Measurements from ENCODE around the gene TMEM163.

Gene TMEM163

GRCh38 chr2:134738141-134738870 lies 19.5 kb upstream of the TMEM163 start:
- TF ChIP-seq FOXA1 (IDR thresholded peaks at IDR 0.05) (no peak), FOXK2 (IDR thresholded peaks at IDR 0.05) (no peak), CTBP1 (IDR thresholded peaks at IDR 0.05; ENCODE audit: borderline replicate concordance) (no peak), PKNOX1 (IDR thresholded peaks at IDR 0.05) (no peak), ARNT (IDR thresholded peaks at IDR 0.05) (no peak), ELF4 (IDR thresholded peaks at IDR 0.05) (no peak), BHLHE40 (IDR thresholded peaks at IDR 0.05; ENCODE audit: borderline replicate concordance) (no peak), SP1 (IDR thresholded peaks at IDR 0.05) (no peak), HDGF (IDR thresholded peaks at IDR 0.05; ENCODE audit: borderline replicate concordance) (no peak), L3MBTL2 (conservative IDR thresholded peaks at IDR 0.05) (no peak), NFRKB (IDR thresholded peaks at IDR 0.05) (no peak), LEF1 (IDR thresholded peaks at IDR 0.05; ENCODE audit: borderline replicate concordance) (no peak), FOXM1 (IDR thresholded peaks at IDR 0.05; ENCODE audit: borderline replicate concordance) (no peak), TARDBP (IDR thresholded peaks at IDR 0.05) (no peak), SUZ12 (IDR thresholded peaks at IDR 0.05) (no peak), ZNF384 (IDR thresholded peaks at IDR 0.05) (no peak)
- CTCF ChIA-PET: no interaction called here
- POLR2A ChIA-PET: no interaction called here
- DNase-seq (ENCODE audit: extremely low spot score): no peak

- CTCF ChIA-PET: no interaction called here
- POLR2A ChIA-PET: no interaction called here
- TF ChIP-seq ZNF384 (IDR thresholded peaks at IDR 0.05) (no peak), FOXA1 (IDR thresholded peaks at IDR 0.05) (no peak), CTBP1 (IDR thresholded peaks at IDR 0.05; ENCODE audit: borderline replicate concordance) (no peak), BHLHE40 (IDR thresholded peaks at IDR 0.05; ENCODE audit: borderline replicate concordance) (no peak), LEF1 (IDR thresholded peaks at IDR 0.05; ENCODE audit: borderline replicate concordance) (no peak), TARDBP (IDR thresholded peaks at IDR 0.05) (no peak), L3MBTL2 (conservative IDR thresholded peaks at IDR 0.05) (no peak), ELF4 (IDR thresholded peaks at IDR 0.05) (no peak), NFRKB (IDR thresholded peaks at IDR 0.05) (no peak)
- no peak for DNase-seq (ENCODE audit: extremely low spot score)
Measured at GRCh38 chr2:134737671-134738070, 18.9 kb upstream of the TMEM163 start.

DNA sequence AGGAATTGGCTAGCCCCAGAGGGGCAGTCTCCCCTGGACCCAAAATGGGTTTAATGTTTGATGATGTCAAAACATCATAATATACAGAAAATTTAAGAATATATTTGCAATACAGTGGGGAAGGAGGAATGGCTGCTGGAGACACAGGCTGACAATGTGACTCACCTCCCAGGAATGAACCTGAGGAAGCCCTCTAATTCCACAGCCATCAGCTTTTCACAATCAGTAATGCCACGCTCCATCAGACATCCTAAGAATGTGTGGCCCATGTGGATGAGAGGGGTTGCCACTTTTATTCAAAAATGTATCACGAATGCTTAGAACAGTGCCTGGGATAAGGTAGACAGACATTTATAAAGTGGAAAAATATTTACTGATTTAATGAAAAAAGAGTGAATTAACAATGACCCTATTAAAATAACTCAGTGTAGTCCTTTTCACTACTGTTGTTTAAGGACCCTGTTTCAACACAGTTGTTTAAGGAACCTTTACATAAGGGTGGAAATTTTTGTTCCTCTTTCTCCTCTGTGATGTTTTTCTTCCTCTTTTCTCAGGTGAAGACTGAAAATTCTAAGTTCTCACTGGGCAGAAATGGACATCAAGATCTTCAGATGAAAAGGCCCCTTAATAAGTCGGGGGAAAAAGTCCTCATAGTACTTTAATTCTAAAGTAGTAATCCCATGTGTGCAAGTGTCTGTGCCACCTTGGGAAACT lies 17.5 kb upstream of the TMEM163 start:
- DNase-seq (ENCODE audit: extremely low spot score): no peak
- ChIA-PET CTCF (no interaction called here), POLR2A (no interaction called here)
- no peak for TF ChIP-seq FOXA1 (IDR thresholded peaks at IDR 0.05)
- no peak for TF ChIP-seq CTBP1 (IDR thresholded peaks at IDR 0.05; ENCODE audit: borderline replicate concordance)
- TF ChIP-seq ELF4 (IDR thresholded peaks at IDR 0.05): no peak
- TF ChIP-seq HDGF (IDR thresholded peaks at IDR 0.05; ENCODE audit: borderline replicate concordance): no peak
- no peak for TF ChIP-seq SUZ12 (IDR thresholded peaks at IDR 0.05)
- no peak for TF ChIP-seq FOXM1 (IDR thresholded peaks at IDR 0.05; ENCODE audit: borderline replicate concordance)
- no peak for TF ChIP-seq BHLHE40 (IDR thresholded peaks at IDR 0.05; ENCODE audit: borderline replicate concordance)
- no peak for TF ChIP-seq FOXK2 (IDR thresholded peaks at IDR 0.05)
- no peak for TF ChIP-seq TARDBP (IDR thresholded peaks at IDR 0.05)
- TF ChIP-seq SP1 (IDR thresholded peaks at IDR 0.05): no peak
- no peak for TF ChIP-seq NFRKB (IDR thresholded peaks at IDR 0.05)
- TF ChIP-seq L3MBTL2 (conservative IDR thresholded peaks at IDR 0.05): no peak
- TF ChIP-seq ARNT (IDR thresholded peaks at IDR 0.05): no peak
- TF ChIP-seq PKNOX1 (IDR thresholded peaks at IDR 0.05): no peak
- no peak for TF ChIP-seq ZNF384 (IDR thresholded peaks at IDR 0.05)
- no peak for TF ChIP-seq LEF1 (IDR thresholded peaks at IDR 0.05; ENCODE audit: borderline replicate concordance)

GRCh38 chr2:134728163-134728562 lies 9.4 kb upstream of the TMEM163 start:
- POLR2A ChIA-PET: no interaction called here
- TF ChIP-seq L3MBTL2 (conservative IDR thresholded peaks at IDR 0.05) (no peak), FOXA1 (IDR thresholded peaks at IDR 0.05) (no peak), PKNOX1 (IDR thresholded peaks at IDR 0.05) (no peak), FOXM1 (IDR thresholded peaks at IDR 0.05; ENCODE audit: borderline replicate concordance) (no peak), SP1 (IDR thresholded peaks at IDR 0.05) (no peak), ELF4 (IDR thresholded peaks at IDR 0.05) (no peak), CTBP1 (IDR thresholded peaks at IDR 0.05; ENCODE audit: borderline replicate concordance) (no peak), ARNT (IDR thresholded peaks at IDR 0.05) (no peak), LEF1 (IDR thresholded peaks at IDR 0.05; ENCODE audit: borderline replicate concordance) (no peak), TARDBP (IDR thresholded peaks at IDR 0.05) (no peak), HDGF (IDR thresholded peaks at IDR 0.05; ENCODE audit: borderline replicate concordance) (no peak), FOXK2 (IDR thresholded peaks at IDR 0.05) (no peak), ZNF384 (IDR thresholded peaks at IDR 0.05) (no peak), NFRKB (IDR thresholded peaks at IDR 0.05) (no peak), SUZ12 (IDR thresholded peaks at IDR 0.05) (no peak), BHLHE40 (IDR thresholded peaks at IDR 0.05; ENCODE audit: borderline replicate concordance) (no peak)
- CTCF ChIA-PET: no interaction called here
- DNase-seq (ENCODE audit: extremely low spot score): no peak

- POLR2A ChIA-PET: no interaction called here
- DNase-seq (ENCODE audit: extremely low spot score): no peak
- no peak for TF ChIP-seq ZNF384 (IDR thresholded peaks at IDR 0.05)
- no peak for TF ChIP-seq TARDBP (IDR thresholded peaks at IDR 0.05)
- no peak for TF ChIP-seq PKNOX1 (IDR thresholded peaks at IDR 0.05)
- no peak for TF ChIP-seq LEF1 (IDR thresholded peaks at IDR 0.05; ENCODE audit: borderline replicate concordance)
- no peak for TF ChIP-seq HDGF (IDR thresholded peaks at IDR 0.05; ENCODE audit: borderline replicate concordance)
- TF ChIP-seq SUZ12 (IDR thresholded peaks at IDR 0.05): no peak
- no peak for TF ChIP-seq ELF4 (IDR thresholded peaks at IDR 0.05)
- CTCF ChIA-PET: no interaction called here
Measured at GRCh38 chr2:134727385-134727784, 8.6 kb upstream of the TMEM163 start.

All from HEK293T (cell line).